Glomerular endothelial cell (primary cell): ENCODE data around the gene GLRX2. TPM values are rescaled to one million over a fixed set of nuclear protein-coding genes. Genes with fewer than 3 reads are reported as not detected.

Source experiments
- DNase-seq: peaks from one replicate; pipeline ENCODE4 v3.0.0-alpha.2; 2011; ENCODE audit warnings: low read depth, low spot score; ENCODE audit errors: extremely low read depth
- total RNA-seq: library from RNA; depleted of rRNA; stranded (reverse); fragments of >200 nt; gene quantifications from 2 replicates; pipeline ENCODE4 v1.2.3, GENCODE V29; 2015

GLRX2 gene
- total RNA-seq, 1 donor from 2014 or later = 7.1 TPM

GRCh38 chr1:193113258-193113991 lies 8.2 kb upstream of the GLRX2 start:
- no peak for DNase-seq

DNA sequence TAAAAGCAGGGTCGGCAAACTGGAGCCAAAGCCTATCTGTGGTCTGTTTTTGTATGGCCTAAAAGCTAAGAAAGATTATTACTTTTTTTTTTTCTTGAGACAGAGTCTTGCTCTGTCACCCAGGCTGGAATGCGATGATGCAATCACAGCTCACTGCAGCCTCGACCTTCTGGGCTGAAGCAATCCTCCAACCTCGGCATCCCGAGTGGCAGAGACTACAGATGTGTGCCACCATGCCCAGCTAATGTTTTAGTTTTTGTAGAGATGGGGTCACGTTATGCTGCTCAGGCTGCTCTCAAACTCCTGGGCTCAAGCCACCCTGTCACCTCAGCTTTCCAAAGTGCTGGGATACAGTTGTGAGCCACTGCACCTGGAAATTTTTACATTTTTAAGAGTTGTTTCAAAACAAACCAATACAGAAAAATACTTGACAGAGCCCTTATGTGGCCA lies 6.5 kb upstream of the GLRX2 start:
- DNase-seq = no peak

- no peak for DNase-seq
Observed at GRCh38 chr1:193110864-193111263, 5.7 kb upstream of the GLRX2 start.

GRCh38 chr1:193110246-193110645 lies 5.0 kb upstream of the GLRX2 start:
- DNase-seq = no peak

DNA sequence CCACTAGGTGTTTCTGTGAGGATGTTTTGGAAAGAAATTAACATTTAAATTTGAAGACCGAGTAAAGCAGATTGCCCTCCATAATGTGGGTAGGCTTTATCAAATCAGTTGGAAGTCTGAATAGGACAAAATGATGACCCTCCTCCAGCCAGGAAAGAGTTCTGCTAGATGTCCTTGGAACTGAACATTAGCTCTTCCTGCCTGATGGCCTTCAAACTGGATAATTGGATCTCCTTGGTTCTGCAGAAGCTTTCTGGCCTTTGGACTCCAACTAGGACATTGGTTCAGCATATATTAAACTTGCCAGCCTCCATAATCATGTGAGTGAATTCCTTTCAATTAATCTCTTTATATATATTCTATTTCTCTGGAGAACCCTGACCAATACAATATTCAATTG lies 4.4 kb upstream of the GLRX2 start:
- no peak for DNase-seq

GRCh38 chr1:193108471-193108870 lies 3.3 kb upstream of the GLRX2 start:
- DNase-seq = no peak

- DNase-seq = no peak
Observed at GRCh38 chr1:193105821-193106177, 585 bp upstream of the GLRX2 start.

DNA sequence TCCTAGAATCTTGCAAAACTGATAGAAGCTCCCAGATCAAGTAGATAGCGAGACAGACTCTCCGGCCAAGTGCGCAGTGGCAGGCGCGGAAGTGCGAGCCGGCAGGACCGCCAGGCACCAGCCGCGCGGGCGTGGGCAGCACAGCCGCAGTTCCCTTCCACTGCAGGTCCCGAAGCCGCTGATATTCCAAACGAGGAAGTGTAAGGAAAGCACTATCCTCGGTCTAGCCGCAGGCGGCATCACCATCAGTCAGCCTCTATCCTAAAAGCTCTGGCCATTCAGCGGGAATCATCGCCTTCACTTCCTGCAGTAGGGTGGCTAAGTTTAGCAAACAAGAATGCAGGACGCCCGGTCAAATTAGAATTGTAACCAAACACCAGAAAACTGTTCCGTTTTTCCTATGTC lies 710 bp downstream of the GLRX2 start:
- DNase-seq = no peak

DNA sequence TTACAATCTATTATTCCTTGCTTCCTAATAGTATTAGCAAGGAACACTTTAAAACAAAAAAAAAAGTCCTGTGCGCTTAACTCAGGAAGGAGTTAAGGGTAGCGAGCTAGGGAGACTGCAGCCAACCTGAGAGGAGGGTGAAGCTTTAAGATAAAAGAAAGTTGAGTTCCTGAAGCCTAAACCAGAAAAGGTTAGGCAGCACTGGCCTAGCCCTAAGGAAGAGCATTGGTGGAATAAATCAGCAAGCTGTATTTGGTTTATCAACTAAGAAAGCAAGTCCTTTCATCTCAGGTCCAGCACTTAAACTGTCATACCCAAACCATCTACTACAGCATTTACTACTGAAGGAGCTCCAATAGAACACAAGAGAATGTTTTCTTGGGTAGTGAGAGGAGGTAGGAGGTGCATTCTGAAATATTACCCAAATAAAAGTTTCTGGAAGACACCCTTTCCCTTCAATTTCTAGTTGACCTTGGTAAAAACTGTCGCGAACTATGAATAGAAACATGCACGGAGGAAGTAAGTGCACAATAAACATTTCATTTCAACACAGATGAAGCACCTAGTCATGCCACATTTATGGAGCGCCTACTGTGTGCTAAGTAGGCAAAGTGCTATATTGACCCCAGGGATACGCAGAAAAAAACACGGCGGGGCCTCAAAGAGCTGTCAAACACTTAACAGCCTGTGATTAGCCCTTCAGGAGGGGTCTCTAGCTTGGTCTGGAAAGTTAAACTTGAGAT lies 1.3 kb downstream of the GLRX2 start:
- no peak for DNase-seq

DNA sequence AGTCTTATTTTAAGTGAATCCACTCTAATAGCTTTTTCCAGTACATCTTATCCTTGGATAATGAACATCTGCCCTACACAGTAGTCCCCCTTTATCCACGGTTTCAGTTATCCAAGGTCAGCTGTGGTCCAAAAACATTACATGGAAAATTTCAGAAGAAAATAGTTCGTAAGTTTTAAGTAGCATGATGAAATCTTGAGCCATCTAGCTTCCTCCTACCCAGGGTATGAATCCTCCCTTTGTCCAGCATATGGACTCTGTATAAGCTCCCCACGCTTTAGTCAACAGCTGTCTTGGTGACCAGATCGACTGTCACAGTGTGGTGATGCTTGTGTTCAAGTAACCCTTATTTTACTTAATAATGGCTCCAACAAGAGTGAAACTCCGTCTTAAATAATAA lies 2.6 kb downstream of the GLRX2 start:
- no peak for DNase-seq

- no peak for DNase-seq
Observed at GRCh38 chr1:193094112-193094511, 11.1 kb downstream of the GLRX2 start.

- DNase-seq = no peak
Observed at GRCh38 chr1:193090865-193091264, 14.3 kb downstream of the GLRX2 start.

- DNase-seq = no peak
Observed at GRCh38 chr1:193087893-193088292, 17.3 kb downstream of the GLRX2 start.

DNA sequence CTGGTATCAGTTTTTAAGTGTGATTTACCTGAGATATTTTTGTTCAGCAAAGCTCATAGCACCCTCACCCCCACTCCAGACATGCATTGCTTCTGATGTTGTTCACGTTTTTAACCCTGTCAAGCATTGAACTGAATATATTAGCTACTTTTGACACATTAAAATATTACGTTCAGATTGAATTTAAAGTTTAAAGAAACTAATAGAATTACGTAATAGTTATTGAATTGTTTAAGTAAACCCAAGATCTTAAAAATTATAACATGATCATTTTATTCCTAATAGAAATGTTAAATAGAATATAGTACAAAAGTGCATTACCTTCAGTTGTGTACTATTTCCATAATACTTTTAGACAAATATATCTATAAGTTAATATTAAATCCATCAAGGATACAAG lies 18.9 kb downstream of the GLRX2 start:
- DNase-seq = no peak

DNA sequence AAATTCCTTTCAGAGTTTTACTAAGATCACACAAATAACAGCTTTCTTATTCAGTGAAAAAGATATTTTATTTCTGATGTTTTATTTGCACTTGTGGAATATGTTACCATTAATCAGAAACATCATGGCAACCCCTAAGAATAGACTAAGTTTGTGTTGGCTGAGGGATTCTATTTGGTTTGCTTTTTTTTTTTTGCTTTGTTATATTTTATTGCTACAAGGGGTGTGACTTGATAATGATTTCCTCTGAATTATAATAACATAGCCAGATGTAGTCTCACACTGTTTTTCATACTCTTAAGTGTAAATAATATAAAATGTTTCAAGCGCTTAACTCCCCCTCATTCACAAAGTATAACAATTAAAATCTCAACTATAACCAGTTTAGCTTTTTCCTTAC lies 20.0 kb downstream of the GLRX2 start:
- no peak for DNase-seq

- DNase-seq = no peak
Observed at GRCh38 chr1:193083365-193084088, 21.7 kb downstream of the GLRX2 start.

- no peak for DNase-seq
Observed at GRCh38 chr1:193079187-193079586, 26.0 kb downstream of the GLRX2 start.

DNA sequence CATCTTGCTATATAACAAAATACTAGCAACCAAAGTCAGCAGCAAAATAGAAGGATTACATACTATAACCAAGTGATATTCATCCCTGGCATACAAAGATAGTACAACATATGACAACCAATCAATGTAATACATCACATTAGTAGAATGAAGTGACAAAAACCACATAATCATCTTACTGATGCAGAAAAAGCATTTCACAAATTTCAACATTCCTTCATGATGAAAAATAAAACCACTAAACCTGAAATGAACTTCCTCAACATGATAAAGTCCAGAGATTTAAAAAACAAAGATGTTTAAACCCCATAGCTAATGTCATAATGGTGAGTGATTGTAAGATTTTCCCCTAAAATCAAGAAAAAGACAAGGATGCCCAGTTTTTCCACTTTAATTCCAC lies 27.2 kb downstream of the GLRX2 start:
- DNase-seq = no peak

- DNase-seq = no peak
Observed at GRCh38 chr1:193070942-193071341, 34.3 kb downstream of the GLRX2 start.

DNA sequence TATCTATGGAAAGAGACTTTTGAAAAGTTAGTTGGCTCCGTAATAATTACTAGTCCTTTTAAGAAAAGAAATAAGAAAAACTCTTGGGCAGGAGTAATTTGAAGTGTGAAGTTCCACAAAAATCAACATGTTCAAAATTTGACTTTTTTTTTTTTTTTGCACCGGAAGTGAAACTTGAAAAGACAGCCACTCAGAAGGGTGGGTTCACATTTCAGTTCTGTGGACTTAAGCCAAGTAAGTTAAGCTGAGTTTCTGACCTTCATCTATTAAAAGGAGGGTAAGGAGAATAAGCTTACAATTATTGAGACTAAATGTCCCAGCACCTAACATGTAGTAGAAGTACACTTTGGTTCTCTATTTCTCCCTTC lies 34.8 kb downstream of the GLRX2 start:
- no peak for DNase-seq

GRCh38 chr1:193069748-193070385 lies 35.3 kb downstream of the GLRX2 start:
- no peak for DNase-seq
